WI38 (cell line): ENCODE results near the gene LCE1F.

Source experiments
- H3K4me3 ChIP-seq: 2 replicates; pipeline ENCODE4 v1.5.1; 2011; ENCODE audit warnings: low read depth, mild to moderate bottlenecking, control low read depth, low read length
- TF ChIP-seq, protein P1 (sequence below): IDR thresholded peaks from 2 replicates; pipeline ENCODE4 v1.5.1; 2012; ENCODE audit warnings: low read depth, mild to moderate bottlenecking, control low read depth, low read length

The LCE1F gene

DNA sequence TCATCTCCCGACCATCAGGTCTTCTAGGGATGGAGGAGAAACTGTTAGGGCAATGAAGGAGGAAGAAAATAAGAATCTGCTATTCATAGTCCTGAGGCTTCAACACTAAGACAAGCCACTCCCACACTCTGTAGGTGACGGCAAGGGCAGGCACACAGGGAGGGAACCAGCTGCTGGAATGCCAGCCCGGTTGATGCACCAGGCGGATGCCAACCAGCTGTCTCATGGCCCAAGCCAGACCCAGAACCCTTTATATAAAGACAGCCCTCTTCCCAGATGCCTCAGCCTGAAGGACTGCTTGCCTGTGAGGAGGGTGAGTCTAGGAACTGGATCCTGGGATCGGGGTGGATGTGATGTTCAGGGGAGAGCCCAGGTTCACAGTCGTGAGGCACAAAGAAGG is 17.2 kb upstream of the LCE1F start, which contains the start of gene KPRP:
Gene KPRP (plus strand): TSS at position 279 of the 400 bp plus-strand sequence. CDS start 1,564 bp downstream, outside the sequence.
- TF ChIP-seq, protein P1, sequence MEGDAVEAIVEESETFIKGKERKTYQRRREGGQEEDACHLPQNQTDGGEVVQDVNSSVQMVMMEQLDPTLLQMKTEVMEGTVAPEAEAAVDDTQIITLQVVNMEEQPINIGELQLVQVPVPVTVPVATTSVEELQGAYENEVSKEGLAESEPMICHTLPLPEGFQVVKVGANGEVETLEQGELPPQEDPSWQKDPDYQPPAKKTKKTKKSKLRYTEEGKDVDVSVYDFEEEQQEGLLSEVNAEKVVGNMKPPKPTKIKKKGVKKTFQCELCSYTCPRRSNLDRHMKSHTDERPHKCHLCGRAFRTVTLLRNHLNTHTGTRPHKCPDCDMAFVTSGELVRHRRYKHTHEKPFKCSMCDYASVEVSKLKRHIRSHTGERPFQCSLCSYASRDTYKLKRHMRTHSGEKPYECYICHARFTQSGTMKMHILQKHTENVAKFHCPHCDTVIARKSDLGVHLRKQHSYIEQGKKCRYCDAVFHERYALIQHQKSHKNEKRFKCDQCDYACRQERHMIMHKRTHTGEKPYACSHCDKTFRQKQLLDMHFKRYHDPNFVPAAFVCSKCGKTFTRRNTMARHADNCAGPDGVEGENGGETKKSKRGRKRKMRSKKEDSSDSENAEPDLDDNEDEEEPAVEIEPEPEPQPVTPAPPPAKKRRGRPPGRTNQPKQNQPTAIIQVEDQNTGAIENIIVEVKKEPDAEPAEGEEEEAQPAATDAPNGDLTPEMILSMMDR, result no peak
- no peak within 1 kb of the TSS for H3K4me3 ChIP-seq

DNA sequence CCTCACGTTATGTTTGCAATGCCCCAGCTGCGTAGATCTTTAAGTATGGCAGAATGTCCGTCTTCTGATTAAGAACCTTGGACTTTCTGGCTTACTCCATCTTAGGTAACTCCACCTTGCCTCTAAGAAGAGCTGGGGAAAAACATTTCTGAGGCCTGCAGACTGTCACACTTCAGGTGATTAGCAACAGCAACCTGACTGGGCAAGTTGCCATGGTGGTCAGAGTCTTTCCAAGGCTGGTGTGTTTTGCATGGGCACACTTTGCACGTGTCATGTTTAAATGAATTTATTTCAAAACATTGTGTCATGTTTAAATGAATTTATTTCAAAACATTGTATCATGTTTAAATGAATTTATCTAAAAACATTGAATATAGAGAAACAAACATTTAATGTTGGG is 16.3 kb upstream of the LCE1F start:
- TF ChIP-seq, protein P1, result no peak
- no peak overlapping the region for H3K4me3 ChIP-seq

DNA sequence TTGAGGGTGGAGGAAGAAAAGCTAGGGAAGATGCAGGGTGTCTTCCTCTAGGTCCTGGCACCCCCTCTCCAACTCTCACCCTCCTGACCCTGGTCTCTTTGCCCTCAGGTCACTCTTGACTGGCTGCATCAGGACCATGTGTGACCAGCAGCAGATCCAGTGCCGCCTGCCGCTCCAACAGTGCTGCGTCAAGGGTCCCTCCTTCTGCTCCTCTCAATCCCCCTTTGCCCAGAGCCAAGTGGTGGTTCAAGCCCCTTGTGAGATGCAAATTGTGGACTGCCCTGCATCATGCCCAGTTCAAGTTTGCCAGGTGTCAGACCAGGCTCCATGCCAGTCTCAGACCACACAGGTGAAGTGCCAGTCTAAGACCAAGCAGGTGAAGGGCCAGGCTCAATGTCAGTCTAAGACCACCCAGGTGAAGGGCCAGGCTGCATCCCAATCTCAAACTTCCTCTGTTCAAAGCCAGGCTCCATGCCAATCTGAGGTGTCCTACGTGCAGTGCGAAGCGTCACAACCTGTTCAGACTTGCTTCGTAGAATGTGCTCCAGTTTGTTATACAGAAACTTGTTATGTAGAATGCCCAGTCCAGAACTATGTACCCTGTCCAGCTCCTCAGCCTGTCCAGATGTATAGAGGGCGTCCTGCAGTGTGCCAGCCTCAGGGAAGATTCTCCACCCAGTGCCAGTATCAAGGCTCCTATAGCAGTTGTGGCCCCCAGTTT is 15.3 kb upstream of the LCE1F start:
- TF ChIP-seq, protein P1, result no peak
- no peak overlapping the region for H3K4me3 ChIP-seq

DNA sequence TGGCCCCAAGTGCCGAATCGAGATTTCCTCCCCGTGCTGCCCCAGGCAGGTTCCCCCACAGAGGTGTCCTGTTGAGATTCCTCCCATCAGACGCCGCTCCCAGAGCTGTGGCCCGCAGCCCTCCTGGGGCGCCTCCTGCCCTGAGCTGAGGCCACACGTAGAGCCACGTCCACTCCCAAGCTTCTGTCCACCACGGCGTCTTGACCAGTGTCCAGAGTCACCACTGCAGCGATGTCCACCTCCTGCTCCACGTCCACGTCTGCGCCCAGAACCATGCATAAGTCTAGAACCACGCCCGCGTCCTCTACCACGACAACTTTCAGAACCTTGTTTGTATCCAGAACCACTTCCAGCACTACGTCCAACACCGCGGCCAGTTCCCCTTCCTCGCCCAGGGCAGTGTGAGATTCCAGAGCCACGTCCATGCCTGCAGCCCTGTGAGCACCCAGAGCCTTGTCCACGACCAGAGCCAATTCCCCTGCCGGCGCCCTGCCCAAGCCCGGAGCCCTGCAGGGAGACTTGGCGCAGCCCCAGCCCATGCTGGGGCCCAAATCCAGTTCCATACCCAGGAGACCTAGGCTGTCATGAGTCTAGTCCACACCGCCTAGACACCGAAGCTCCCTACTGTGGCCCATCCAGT is 14.3 kb upstream of the LCE1F start:
- TF ChIP-seq, protein P1, result no peak
- H3K4me3 ChIP-seq, result no peak overlapping the region

DNA sequence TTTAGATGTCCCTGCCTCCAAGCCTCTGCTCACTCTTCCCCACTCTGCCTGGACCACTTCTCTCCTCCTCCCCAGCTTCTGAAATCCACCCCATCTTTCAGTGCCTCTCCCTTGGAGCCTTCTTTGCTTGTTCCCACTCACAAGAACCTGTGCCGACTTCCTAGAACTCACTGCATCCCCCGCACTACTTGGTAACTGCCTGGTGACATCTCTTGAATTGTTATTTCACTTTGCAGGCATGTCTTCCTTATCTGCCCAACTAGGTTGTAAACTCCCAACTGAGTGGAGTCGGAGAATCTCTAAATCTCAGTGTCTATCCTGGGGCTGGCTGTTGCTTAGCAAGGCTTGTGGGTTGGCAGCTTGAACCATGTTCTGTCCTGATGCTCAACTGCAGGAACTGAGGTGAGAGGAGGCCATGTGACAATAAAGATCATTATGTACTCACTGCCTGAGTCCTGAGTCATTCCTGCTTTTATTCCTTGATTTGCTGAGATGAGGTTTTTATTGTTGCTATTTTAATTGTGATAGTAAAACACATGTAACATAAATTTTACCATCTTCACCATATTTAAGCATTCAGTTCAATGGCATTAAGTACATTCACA is 13.2 kb upstream of the LCE1F start:
- H3K4me3 ChIP-seq, result no peak overlapping the region
- TF ChIP-seq, protein P1, result no peak

DNA sequence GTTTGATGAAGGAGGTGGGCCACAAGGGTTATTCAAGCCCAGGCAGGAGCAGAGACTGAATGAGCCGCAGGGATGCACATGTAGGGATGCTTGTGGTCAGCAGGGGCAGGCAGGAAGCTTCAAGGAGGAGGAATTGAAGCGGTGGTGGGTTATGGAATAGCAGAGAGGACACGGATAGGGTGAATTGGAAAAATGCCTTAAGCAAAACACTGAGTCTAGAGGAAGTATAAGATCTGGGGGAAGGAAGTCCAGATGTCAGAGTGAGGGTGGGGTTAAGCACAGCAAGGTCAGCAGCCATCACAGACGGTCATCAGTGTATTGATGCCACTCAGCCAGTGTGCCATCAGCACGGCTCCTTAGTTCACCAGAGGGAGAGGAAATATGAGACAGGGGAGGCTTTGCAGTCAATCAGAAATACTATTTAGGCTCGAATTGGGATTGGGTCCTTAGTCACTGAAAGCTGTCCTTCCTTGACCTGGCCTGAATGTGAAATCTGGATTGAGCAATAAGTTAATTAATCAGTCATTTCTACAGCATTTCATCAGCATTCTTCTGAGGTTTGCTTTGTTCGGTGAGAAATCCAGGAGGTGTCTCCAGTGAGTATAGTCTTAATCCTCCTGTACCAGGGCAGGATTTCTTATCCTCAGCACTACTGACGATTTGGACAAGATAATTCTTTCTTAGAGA is 6.0 kb upstream of the LCE1F start:
- TF ChIP-seq, protein P1, result no peak
- H3K4me3 ChIP-seq, result no peak overlapping the region
